HG03045 (cell line): ENCODE data around the gene GRAMD1C.
"Not testable (repeated sequence)": the region's sequence is repeated elsewhere in the genome, so short reads cannot be mapped to it uniquely, and the experiment has no call there.

Experiments used
- ATAC-seq: cut with Tn5 transposase; IDR thresholded peaks from one replicate; pipeline ENCODE4 v1.9.1; 2021; ENCODE audit warnings: mild to moderate bottlenecking, moderate library complexity; ENCODE audit not compliant: unreplicated experiment

Gene GRAMD1C

DNA sequence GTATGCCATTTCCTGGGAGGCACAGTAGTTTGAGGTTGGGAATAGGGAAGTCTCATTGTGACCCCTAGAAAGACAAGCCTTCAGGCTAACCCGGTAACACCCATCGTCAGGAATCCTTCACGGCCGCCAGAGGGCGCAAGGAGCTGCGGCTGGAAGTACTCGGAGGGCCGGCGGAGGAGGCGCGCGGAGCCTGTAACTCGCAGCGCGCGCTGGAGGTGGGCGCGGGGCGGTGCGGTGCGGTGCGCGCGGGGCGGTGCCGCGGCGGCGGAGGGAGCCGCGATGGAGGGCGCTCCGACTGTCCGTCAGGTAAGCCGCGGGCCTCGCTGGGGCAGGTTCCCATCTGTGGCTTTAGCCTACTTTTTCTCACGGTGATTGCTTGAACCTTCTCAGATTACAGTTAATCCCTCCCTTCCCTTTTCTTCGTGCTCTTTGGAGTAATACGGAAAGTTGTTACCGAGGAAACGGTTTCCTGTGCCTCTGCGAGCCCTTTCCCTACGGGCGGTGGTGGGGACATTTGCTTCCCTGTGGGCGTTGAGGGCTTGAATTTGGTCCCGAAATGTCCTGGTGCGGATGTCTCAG, at the start of gene GRAMD1C:
TSS of gene GRAMD1C (plus strand) at position 158 of the 579 bp plus-strand sequence. CDS start at position 280, 122 bp downstream.
- peak; percentile 91 for ATAC-seq

DNA sequence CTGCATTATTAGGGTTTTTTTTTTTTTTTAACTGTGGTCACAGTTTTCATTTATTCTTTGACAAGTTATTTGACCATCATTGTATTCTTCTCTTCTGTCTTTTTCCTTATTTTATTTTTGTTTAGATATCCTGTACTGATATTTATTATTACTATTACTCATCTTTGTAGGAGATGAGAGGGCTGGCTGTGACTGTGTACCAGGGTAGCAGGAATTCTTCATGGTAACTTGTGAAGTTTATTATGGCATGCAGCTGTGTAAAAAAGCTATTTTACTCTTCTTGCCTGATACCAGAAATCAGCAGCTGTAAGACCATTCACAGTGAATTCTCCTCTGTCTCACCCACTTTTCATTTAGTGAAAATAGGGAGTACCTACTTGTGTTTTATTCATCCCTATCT, 47.2 kb upstream of the GRAMD1C start:
- no peak for ATAC-seq

DNA sequence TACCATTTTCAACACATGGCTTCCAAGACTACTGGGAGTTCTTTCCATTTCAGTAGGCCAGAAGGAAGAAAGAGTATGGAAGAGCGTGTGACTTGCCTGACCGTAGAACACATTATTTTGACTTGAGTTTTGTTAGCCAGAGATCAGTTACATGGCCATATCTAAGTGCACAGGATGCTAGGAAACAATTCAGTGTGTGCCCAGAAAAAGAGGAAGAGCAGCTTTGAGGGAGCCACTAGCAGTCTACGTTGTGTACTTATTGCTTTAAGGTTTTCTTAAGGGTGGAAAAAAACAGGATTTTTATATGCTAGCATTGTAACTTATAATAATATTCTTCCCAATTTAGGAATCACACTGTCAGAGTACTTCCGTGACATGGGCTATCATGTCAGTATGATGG, 44.1 kb upstream of the GRAMD1C start:
- no peak for ATAC-seq

DNA sequence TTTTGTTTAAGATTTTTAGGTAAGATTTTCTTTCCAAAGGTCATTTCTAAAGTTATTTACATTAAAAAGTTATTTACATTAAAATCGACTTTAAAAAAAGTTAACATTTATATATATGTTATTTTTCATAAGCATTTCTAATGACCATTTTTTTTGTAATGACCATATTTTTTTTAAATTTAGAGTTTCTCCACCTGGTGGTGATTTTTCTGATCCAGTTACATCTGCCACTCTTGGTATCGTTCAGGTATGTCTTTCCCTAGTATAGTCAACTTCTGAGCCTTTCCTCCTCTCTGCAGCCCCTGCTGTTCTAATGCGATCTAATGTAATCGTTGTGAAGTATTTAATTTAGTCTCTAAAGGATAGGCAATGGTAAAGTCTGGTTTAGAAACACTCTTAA, 42.9 kb upstream of the GRAMD1C start:
- no peak for ATAC-seq

DNA sequence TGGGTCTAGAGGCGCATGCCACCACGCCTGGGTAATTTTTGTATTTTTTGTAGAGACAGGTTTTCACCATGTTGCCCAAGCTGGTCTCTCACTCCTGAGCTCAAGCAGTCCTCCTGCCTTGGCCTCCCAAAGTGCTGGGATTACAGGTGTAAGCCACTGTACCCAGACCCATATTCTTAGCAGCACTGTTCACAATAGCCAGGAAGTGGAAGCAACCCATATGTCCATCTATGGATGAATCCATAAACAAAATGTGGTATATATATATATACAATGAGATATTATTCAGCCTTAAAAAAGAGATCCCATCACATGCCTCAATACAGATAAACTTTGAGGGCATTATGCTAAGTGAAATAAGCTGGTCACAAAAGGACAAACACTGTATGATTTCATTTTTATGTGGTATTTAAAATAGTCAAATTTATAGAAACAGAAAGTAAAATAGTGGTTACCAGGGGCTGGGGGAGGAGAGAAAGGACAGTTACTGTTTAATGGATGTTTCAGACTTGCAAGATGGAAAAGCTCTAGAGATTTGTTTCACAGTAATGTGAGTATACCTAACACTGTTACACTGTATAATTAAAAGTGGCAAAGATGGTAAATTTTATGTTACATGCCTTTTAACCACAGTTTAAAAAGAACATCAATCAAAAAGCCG, 35.7 kb upstream of the GRAMD1C start:
- no peak for ATAC-seq

DNA sequence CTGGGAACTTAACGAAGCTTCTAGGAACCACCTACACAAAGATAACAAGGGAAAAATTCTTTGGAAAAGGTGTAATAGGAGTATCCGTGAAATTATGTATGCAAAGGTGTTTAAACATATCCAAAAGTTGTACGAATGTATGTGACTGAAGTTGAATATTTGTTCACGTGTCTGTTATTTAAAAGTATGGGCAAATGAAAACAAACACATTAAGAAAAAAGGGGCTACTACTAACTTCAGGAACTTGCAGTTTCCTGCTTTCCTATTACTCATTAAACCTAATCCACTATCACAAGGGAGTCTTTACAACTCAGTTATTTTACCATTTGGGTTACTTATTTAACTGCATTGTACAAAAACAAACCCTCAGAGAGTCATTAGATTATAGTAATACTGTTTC, 33.9 kb upstream of the GRAMD1C start:
- ATAC-seq, result no peak

DNA sequence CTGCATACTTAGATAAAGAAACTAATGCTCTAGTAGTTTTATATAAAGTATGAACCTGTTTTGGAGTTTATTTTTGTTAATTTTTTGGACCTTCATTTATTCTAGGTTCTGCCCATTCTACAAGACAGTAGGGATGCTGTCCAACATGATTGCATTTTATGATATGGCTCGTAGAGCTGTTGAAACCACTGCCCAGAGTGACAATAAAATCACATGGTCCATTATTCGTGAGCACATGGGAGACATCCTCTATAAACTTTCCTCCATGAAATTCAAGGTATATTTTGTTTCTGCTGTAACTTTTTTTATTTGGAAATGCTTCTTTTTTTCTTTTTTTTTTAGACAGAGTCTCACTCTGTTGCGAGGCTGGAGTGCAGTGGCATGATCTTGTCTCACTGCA, 33.3 kb upstream of the GRAMD1C start:
- no peak for ATAC-seq

DNA sequence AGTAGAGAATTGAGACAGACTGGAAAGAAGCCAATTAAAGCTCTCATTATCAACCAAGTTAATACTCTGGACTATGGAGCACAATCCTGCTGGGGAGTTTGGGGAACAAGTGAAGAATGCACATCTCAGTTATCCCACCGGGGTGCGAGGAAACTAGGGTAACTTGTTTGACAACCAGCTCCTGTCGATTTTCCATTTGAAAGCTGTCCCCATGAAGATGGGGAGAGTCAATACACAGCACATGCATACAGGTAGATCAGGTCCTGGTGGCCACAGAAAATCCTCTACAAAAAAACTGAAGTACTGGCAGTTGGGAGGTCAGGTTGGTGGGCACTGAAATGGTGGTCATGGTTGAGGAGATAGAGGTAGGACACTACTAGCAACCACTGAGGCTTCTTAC, 25.7 kb upstream of the GRAMD1C start:
- no peak for ATAC-seq

DNA sequence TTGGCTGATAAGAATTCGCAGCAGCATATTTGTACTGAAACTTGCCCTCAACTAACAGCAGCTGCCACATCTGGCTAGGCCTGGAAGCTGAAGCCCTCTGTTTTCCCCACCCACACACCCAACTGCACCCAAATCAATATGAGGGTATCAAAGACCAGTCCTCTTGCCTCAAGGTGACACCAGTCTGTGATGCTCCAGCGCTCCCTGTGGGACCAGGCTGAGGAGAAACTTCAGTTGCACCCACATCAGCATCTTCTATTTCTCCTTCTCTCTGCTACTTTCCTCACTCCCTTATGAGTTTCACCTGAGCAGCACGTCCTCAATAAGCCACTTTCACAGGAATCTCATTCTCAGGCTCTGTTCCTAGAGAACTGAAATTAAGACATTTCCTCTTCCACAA, 18.7 kb upstream of the GRAMD1C start:
- ATAC-seq, result no peak

DNA sequence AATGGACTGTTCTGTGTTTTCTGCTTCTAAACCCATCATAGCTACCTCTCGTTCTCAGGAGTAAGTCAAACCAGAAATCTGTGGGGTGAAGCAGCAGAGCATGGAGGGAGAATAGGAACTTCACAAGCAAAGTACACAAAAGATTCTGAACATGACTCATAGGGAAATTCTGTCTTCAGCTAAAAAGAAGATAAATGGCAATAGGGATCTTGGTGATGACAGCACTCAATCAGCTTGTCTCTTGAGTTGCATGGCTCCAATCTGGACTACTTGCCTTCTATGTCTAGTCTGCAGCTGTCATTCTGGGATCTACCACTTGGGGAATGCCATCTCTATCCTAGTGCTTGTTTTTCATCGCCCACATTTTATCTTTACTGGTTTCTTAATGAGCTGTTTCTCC, 13.5 kb upstream of the GRAMD1C start:
- ATAC-seq, result peak; percentile 73

DNA sequence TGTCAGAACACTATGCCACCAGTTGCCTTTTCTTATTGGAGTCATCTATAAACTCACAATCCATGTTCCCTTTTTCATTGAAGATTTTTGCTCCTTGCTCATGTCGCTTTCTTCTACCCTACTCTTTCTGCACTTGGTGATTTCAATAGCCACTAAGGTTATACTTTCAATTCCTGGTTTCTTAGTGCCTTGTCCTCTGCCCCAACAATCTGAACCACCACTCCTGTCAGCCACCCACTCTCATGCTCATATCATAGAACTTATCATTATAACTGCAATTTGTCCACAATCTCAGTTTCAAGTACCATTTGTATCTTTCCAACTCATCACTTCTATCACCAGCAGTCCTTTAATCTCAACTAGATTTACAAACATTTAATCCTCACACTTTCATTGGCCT, 10.0 kb upstream of the GRAMD1C start:
- no peak for ATAC-seq

DNA sequence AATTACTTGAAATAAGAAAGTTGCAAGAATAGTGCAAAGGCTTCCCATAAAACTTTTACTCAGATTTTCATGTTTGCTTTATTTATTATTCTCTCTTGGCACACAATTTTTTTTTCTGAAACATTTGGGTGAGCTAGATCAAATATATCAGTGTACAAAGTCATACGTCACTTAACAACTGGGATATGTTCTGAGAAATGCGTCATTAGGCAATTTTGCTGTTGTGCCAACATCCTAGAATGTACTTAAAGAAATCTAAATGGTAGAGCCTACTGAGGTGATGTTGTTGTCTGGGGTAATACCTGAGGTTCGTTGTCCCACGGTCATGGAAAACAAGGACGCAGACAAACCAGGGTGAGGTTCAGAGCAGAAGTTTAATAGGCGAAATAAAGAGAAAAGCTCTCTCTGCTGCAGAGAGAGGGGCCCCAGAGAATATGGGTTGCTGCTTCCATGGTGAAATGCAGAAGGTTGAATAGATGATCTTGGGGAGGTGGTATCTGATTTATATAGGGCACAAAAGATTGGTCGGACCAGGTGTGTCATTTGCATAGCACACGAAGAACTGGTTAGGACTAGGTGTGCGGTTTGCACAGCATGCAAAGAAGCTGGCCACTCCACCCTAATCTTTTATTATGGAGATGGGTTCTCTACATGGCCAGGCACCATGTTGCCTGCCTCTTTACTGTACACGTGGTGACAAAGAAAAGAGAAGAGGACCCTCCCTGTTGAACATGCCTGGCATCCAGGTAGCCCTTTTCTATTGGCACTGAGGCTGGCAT, 8.8 kb upstream of the GRAMD1C start:
- ATAC-seq, result no peak

DNA sequence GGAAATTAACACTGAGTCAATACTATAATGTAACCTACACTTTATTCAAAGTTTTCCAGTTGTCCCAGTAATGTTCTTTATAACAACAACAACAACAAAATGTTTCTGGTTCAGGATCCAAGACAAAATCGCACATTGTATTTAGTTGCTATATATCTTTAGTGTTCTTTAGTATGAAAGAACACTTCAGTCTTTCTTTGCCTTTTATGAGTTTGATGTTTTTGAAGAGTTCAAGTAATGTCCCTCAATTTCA, 7.6 kb upstream of the GRAMD1C start:
- ATAC-seq, result no peak

DNA sequence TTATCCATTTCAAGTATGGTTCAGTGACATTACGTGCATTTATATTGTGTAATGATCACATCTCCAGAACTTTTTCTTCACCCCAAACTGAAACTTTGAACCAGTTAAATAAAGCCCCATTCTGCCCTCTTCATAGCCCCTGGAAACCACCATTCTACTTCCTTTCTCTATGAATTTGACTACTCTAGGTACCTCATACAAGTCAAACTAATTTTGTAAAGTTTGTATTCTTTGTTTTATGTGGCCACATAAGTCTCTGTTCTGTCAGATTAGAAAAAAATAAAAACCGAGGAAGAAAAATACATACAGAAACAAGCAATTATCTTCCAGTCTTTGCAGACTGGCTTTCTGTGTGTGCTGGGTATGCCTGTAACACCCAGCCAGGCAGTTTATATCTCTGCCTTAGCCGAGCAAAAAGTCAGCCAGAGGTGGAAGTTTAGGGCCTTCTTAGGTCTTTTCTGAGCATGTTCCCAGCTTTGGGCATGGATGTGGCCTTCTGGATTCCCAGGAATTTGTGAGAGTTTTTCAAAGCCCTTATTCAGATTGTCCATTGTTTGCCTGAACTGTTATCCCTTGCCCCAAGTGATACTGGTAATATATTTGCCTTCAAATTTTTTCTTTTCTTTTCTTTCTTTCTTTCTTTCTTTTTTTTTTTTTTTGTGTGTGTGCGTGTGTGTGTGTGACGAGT, 6.0 kb upstream of the GRAMD1C start:
- ATAC-seq, result no peak

DNA sequence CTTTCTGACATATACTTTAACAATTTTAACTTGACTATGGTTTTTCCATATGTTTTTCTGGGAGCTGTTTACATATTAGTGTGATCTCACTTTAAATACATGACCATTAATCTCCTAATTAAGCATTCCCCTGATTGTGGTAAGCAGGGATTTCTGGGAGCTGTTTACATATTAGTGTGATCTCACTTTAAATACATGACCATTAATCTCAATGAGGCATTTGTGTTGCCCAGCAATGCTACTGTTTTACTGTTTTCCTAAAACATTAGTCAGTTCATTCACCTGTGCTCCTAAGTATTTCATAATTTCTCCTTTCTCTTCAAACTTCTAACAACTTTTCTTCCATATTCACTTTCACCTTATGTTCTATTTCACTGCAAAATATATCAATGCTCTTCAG, 3.6 kb upstream of the GRAMD1C start:
- ATAC-seq, result no peak

DNA sequence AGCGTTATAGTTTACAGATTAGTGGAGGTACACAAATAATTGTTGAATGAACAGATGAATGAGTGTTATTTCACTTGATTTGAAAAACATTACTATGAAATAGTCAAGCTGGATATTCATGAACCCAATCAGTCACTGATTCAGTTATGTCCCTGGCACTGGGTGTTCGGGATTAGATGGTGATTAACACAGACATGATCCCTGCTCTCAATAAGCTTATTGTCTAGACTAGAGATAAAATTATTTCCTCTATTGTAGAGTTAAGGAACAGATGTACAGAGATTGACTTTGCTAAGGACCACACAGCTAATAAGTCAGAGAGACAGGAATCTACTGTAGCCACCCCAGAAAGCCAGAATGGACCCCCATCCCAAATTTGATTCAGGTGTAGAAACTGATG, 963 bp downstream of the GRAMD1C start:
- ATAC-seq, result no peak

DNA sequence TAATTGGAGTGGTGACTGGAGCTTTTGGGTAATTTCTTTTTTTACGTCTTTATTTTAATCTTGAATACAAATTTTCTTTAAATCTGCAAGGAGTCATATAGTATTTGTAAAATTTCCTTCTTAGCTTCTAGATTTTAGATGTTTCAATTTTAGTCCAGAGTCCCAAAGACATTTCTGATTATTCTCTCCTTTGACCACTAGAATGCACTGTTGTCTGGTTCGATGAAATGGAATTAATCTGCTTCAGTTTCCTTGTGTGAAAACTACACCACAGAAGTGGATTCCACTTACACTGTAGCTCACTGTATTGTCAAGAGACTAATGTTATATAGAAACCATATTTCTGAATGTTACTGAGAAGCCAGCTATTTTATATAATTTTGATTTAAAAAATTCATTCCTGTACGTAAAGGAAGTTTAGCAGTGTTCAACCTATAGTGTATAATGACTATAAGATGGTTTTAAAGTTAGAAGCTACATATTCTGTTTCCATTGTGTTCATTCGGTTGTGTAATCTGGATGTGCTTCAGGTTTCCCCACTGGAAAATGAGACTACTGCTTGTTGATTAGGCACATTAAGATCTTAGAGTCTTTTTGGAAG, 6.1 kb downstream of the GRAMD1C start:
- no peak for ATAC-seq

DNA sequence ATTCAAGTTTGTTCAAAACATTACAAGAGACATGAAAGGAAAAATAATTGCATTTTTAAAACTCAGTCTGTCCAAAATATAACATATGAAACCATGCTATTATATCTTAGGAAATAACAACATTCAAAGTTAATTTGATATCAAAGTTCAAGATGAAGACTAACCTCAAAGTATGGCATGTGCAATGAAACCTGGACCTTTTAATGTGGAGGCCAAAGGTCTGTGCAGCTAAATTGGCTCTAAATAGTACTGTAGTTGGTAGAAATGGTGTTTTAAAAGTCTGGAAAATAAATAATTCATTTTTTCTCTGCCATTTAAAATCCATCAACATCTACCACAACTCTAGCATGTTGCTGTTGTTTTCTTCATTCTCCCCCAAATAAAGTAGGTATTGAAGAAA, 8.7 kb downstream of the GRAMD1C start:
- ATAC-seq, result no peak

DNA sequence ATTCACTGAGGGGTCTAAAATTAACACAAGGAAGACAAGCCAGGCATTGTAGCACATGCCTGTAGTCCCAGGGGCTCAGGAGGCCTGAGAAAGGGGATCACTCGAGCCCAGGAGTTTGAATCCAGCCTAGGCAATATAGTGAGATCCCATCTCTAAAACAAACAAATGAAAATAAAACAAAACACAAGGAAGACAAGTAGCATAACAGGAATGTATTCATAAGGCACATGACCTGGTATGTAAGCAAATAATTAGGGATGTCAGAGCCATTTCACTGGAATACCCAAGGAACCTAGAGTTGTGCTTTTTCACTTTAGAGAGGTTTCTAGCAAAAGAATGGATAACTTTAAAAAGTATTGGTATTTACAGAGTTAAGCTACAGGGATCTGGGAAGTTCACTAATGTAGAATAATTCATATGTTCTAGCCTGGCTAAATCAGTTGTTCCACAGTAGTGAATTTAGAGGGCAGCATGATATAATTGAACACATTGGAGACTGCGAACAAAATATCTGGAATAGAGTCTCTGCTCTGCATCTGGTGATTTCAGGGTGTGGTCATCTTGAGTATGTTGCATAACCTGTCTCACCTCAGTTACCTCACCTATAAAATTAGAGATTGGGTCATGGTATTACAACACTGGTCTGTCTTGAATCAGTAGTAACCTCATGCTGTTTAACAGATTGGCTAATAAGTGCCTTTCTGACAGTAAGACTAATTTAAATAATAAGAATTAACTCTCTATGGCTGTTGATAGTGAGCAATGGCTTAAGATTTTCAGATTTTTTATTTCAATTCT, 9.3 kb downstream of the GRAMD1C start:
- no peak for ATAC-seq

DNA sequence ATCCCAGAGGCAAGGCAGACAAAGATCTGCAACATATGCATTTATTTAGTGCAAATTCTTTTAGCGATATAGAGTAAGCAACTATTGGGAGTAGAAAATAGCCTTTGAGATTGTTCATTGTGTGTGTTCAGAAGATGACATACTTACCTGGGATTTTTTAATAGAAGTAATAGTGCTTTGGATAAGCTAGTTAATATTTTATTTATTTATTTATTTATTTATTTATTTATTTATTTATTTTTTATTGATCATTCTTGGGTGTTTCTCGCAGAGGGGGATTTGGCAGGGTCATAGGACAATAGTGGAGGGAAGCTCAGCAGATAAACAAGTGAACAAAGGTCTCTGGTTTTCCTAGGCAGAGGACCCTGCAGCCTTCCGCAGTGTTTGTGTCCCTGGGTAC, 10.5 kb downstream of the GRAMD1C start:
- ATAC-seq, result not testable (repeated sequence)

DNA sequence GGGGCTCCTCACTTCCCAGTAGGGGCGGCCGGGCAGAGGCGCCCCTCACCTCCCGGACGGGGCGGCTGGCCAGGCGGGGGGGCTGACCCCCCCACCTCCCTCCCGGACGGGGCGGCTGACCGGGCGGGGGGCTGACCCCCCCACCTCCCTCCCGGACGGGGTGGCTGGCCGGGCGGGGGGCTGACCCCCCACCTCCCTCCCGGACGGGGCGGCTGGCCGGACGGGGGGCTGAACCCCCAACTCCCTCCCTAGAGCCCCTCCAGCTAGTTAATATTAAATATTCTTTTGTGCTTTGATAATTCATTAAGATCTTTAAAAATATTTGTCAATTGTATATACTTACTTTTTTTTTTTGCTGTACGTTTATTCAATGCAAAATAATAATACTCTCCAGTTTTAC, 11.3 kb downstream of the GRAMD1C start:
- not testable (repeated sequence) for ATAC-seq
